ENCODE results near the gene NGRN.
"Not testable (repeated sequence)": the region's sequence is repeated elsewhere in the genome, so short reads cannot be mapped to it uniquely, and the experiment has no call there.

- TF ChIP-seq CTCF (conservative IDR thresholded peaks at IDR 0.05); EZH2 (IDR thresholded peaks at IDR 0.05; ENCODE audit: low read depth): not testable (repeated sequence)
Measured at GRCh38 chr15:90278467-90278866, 13.0 kb downstream of the NGRN start.
